SK-N-SH treated with all-trans-retinoic acid at 6 μM for 48 hours (cell line): ENCODE measurements around the gene IL1B.

ENCODE experiments used
- ATAC-seq: fragments of 200-7000 bp; cut with Tn5 transposase; 3 replicates; pipeline ENCODE4 v1.9.1; 2020; ENCODE audit warnings: mild to moderate bottlenecking, moderate library complexity
- ARNTL ChIP-seq: fragments of 450-650 bp; formaldehyde crosslinking; IDR thresholded peaks from 2 replicates; pipeline ENCODE4 v1.5.0; 2020; ENCODE audit warnings: low read depth, mild to moderate bottlenecking, moderate library complexity, borderline replicate concordance
- BACH2 ChIP-seq: fragments of 250-450 bp; sonication (Bioruptor Pico); IDR thresholded peaks from 2 replicates; pipeline ENCODE4 v1.9.0; 2021; ENCODE audit warnings: mild to moderate bottlenecking, borderline replicate concordance
- CSDC2 ChIP-seq: fragments of 250-450 bp; sonication (Bioruptor Pico); IDR thresholded peaks from 2 replicates; pipeline ENCODE4 v1.5.0; 2020; ENCODE audit warnings: mild to moderate bottlenecking, moderate library complexity
- CSRNP3 ChIP-seq: fragments of 250-450 bp; sonication (Bioruptor Pico); IDR thresholded peaks from 2 replicates; pipeline ENCODE4 v1.5.1; 2021; ENCODE audit warnings: mild to moderate bottlenecking, moderate library complexity
- GLIS3 ChIP-seq: fragments of 250-450 bp; sonication (Bioruptor Pico); IDR thresholded peaks from 2 replicates; pipeline ENCODE4 v1.5.0; 2020; ENCODE audit warnings: mild to moderate bottlenecking, moderate library complexity
- ISL1 ChIP-seq: fragments of 250-450 bp; sonication (Bioruptor Pico); IDR thresholded peaks from 2 replicates; pipeline ENCODE4 v2.1.2; 2022; ENCODE audit warnings: mild to moderate bottlenecking, moderate library complexity
- OSR1 ChIP-seq: fragments of 250-450 bp; sonication (Bioruptor Pico); IDR thresholded peaks from 2 replicates; pipeline ENCODE4 v1.8.0; 2022; ENCODE audit warnings: moderate library complexity, mild to moderate bottlenecking, inconsistent platforms
- PATZ1 ChIP-seq: fragments of 250-450 bp; sonication (Bioruptor Pico); IDR thresholded peaks from 2 replicates; pipeline ENCODE4 v1.8.0; 2020; ENCODE audit warnings: mild to moderate bottlenecking, moderate library complexity, borderline replicate concordance
- POU6F1 ChIP-seq: fragments of 250-450 bp; sonication (Bioruptor Pico); IDR thresholded peaks from 2 replicates; pipeline ENCODE4 v1.8.0; 2021; ENCODE audit warnings: low read depth, mild to moderate bottlenecking, moderate library complexity, borderline replicate concordance
- RARB ChIP-seq: fragments of 250-450 bp; sonication (Bioruptor Pico); IDR thresholded peaks from 2 replicates; pipeline ENCODE4 v1.8.0; 2021; ENCODE audit warnings: mild to moderate bottlenecking, moderate library complexity
- SNAI2 ChIP-seq: fragments of 250-450 bp; sonication (Bioruptor Pico); IDR thresholded peaks from 2 replicates; pipeline ENCODE4 v1.5.0; 2020; ENCODE audit warnings: mild to moderate bottlenecking, moderate library complexity
- TCF4 ChIP-seq: fragments of 250-450 bp; sonication (Bioruptor Pico); IDR thresholded peaks from 2 replicates; pipeline ENCODE4 v1.8.0; 2021; ENCODE audit warnings: mild to moderate bottlenecking, moderate library complexity, borderline replicate concordance
- TSHZ2 ChIP-seq: fragments of 250-450 bp; sonication (Bioruptor Pico); IDR thresholded peaks from 2 replicates; pipeline ENCODE4 v1.5.0; 2020; ENCODE audit warnings: mild to moderate bottlenecking, moderate library complexity
- ZC3H10 ChIP-seq: fragments of 250-450 bp; sonication (Bioruptor Pico); IDR thresholded peaks from 2 replicates; pipeline ENCODE4 v1.5.1; 2021; ENCODE audit warnings: mild to moderate bottlenecking, moderate library complexity
- ZFP3 ChIP-seq: fragments of 250-450 bp; sonication (Bioruptor Pico); IDR thresholded peaks from 2 replicates; pipeline ENCODE4 v1.5.0; 2020; ENCODE audit warnings: mild to moderate bottlenecking, moderate library complexity
- ZFP30 ChIP-seq: fragments of 450-650 bp; formaldehyde crosslinking; IDR thresholded peaks from 2 replicates; pipeline ENCODE4 v1.5.0; 2022; ENCODE audit warnings: mild to moderate bottlenecking, moderate library complexity
- ZNF565 ChIP-seq: fragments of 450-650 bp; formaldehyde crosslinking; conservative IDR thresholded peaks from 2 replicates; pipeline ENCODE4 v1.5.0; 2020; ENCODE audit warnings: low read depth, mild to moderate bottlenecking, moderate library complexity
- ZNF70 ChIP-seq: fragments of 450-650 bp; formaldehyde crosslinking; IDR thresholded peaks from 2 replicates; pipeline ENCODE4 v1.5.0; 2020; ENCODE audit warnings: mild to moderate bottlenecking, moderate library complexity
- ZNF8 ChIP-seq: fragments of 450-650 bp; formaldehyde crosslinking; IDR thresholded peaks from 2 replicates; pipeline ENCODE4 v1.5.0; 2020; ENCODE audit warnings: mild to moderate bottlenecking, moderate library complexity

IL1B gene

GRCh38 chr2:112880091-112880531, 43.5 kb upstream of the IL1B start:
- ATAC-seq: no peak
- no peak for TF ChIP-seq ISL1 (CRISPR knock-in tag)
- TF ChIP-seq BACH2: no peak
- TF ChIP-seq ZNF70 (CRISPR knock-in tag): no peak
- no peak for TF ChIP-seq ARNTL (CRISPR knock-in tag)
- TF ChIP-seq RARB (CRISPR knock-in tag): no peak
- TF ChIP-seq POU6F1 (CRISPR knock-in tag): no peak
- no peak for TF ChIP-seq GLIS3 (CRISPR knock-in tag)
- no peak for TF ChIP-seq CSRNP3
- TF ChIP-seq ZNF8: no peak
- TF ChIP-seq OSR1: no peak
- TF ChIP-seq ZFP30 (CRISPR knock-in tag): no peak

GRCh38 chr2:112879491-112880041, 43.0 kb upstream of the IL1B start:
- TF ChIP-seq GLIS3 (CRISPR knock-in tag) (no peak), ZNF8 (no peak), POU6F1 (CRISPR knock-in tag) (no peak), OSR1 (no peak), ZC3H10 (CRISPR knock-in tag) (no peak), CSDC2 (no peak), RARB (CRISPR knock-in tag) (no peak), ZNF70 (CRISPR knock-in tag) (no peak), TCF4 (CRISPR knock-in tag) (no peak)

GRCh38 chr2:112877423-112877822, 40.8 kb upstream of the IL1B start:
- TF ChIP-seq OSR1: no peak
- TF ChIP-seq BACH2: no peak
- no peak for TF ChIP-seq TCF4 (CRISPR knock-in tag)
- TF ChIP-seq PATZ1 (CRISPR knock-in tag): no peak
- no peak for TF ChIP-seq RARB (CRISPR knock-in tag)
- TF ChIP-seq ZC3H10 (CRISPR knock-in tag): no peak
- TF ChIP-seq SNAI2 (CRISPR knock-in tag): no peak
- TF ChIP-seq, all 23 proteins: peak for 0
- ATAC-seq: no peak

More at GRCh38 chr2:112879491-112880041, 43.0 kb upstream of the IL1B start:
- ATAC-seq: no peak

- ATAC-seq: no peak
Measured at GRCh38 chr2:112876971-112877361, 40.4 kb upstream of the IL1B start.

More at GRCh38 chr2:112876971-112877361, 40.4 kb upstream of the IL1B start:
- TF ChIP-seq ZNF8: no peak
- TF ChIP-seq ZNF565: no peak
- no peak for TF ChIP-seq TSHZ2 (CRISPR knock-in tag)
- TF ChIP-seq CSDC2: no peak
- TF ChIP-seq ZFP3 (CRISPR knock-in tag): no peak
- no peak for TF ChIP-seq SNAI2 (CRISPR knock-in tag)
- TF ChIP-seq CSRNP3: no peak
- TF ChIP-seq ZNF70 (CRISPR knock-in tag): no peak
- no peak for TF ChIP-seq TCF4 (CRISPR knock-in tag)
- no peak for TF ChIP-seq POU6F1 (CRISPR knock-in tag)
- TF ChIP-seq OSR1: no peak
- no peak for TF ChIP-seq RARB (CRISPR knock-in tag)
